Measurements from ENCODE around the gene FAM47E. TPM values are rescaled to one million over a fixed set of nuclear protein-coding genes. Genes with fewer than 3 reads are reported as not detected.

Gene FAM47E
- total and polyA plus RNA-seq, 2 of the 13 experiments (the other 11 are each of a cell fraction or from before 2014, with no cell fraction given) = 0.33 to 0.66 TPM

DNA sequence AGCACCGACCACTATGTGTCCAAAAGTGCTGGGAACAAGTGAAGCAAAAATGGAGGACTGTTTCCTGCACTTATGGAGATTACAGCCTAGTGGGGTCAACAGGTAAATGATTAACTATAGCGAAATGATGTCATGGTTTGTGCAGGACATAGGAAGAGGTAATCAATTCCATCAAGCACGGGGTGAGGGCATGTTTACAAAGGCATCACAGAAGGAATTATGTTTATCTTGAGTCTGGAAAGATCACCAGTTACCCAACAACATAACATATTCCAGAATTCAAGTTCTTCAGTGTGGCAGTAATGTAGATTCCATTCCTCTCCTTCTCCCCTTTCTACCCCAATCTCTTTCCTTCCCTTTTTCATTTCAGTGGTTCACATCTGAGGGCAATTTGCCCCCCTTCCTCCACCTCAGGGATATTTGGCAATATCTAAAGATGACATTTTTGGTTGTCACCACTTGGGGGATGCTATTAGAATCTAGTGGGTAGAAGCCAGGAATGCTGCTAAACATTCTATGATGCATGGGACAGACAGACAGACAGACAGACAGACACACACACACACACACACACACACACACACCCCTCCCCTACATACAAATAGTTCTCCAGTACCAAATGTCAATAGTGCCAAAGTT is 24.1 kb downstream of the FAM47E start (continued):
- TF ChIP-seq, protein P1, sequence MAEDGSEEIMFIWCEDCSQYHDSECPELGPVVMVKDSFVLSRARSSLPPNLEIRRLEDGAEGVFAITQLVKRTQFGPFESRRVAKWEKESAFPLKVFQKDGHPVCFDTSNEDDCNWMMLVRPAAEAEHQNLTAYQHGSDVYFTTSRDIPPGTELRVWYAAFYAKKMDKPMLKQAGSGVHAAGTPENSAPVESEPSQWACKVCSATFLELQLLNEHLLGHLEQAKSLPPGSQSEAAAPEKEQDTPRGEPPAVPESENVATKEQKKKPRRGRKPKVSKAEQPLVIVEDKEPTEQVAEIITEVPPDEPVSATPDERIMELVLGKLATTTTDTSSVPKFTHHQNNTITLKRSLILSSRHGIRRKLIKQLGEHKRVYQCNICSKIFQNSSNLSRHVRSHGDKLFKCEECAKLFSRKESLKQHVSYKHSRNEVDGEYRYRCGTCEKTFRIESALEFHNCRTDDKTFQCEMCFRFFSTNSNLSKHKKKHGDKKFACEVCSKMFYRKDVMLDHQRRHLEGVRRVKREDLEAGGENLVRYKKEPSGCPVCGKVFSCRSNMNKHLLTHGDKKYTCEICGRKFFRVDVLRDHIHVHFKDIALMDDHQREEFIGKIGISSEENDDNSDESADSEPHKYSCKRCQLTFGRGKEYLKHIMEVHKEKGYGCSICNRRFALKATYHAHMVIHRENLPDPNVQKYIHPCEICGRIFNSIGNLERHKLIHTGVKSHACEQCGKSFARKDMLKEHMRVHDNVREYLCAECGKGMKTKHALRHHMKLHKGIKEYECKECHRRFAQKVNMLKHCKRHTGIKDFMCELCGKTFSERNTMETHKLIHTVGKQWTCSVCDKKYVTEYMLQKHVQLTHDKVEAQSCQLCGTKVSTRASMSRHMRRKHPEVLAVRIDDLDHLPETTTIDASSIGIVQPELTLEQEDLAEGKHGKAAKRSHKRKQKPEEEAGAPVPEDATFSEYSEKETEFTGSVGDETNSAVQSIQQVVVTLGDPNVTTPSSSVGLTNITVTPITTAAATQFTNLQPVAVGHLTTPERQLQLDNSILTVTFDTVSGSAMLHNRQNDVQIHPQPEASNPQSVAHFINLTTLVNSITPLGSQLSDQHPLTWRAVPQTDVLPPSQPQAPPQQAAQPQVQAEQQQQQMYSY (CRISPR knock-in tag; IDR thresholded peaks at IDR 0.05) = no peak
- TF ChIP-seq ZNF605 (CRISPR knock-in tag; IDR thresholded peaks at IDR 0.05) (no peak), HOXD1 (CRISPR knock-in tag; IDR thresholded peaks at IDR 0.05) (no peak), ATF7-NPFF (CRISPR knock-in tag; IDR thresholded peaks at IDR 0.05; ENCODE audit: low read depth) (no peak), MTF1 (CRISPR knock-in tag; IDR thresholded peaks at IDR 0.05) (no peak), HNF4A (CRISPR knock-in tag; IDR thresholded peaks at IDR 0.05) (peak; percentile 37; the same call in 1 of the 2 replicates), ZNF329 (CRISPR knock-in tag; IDR thresholded peaks at IDR 0.05; ENCODE audit: low read depth) (no peak), HES4 (CRISPR knock-in tag; IDR thresholded peaks at IDR 0.05; ENCODE audit: borderline replicate concordance) (no peak), POLR2AphosphoS2 (IDR thresholded peaks at IDR 0.05; ENCODE audit: low read depth, low read length) (no peak), HHEX (CRISPR knock-in tag; IDR thresholded peaks at IDR 0.05) (no peak), EEA1 (CRISPR knock-in tag; IDR thresholded peaks at IDR 0.05; ENCODE audit: borderline replicate concordance) (no peak), GATAD1 (CRISPR knock-in tag; IDR thresholded peaks at IDR 0.05) (no peak), REL (CRISPR knock-in tag; conservative IDR thresholded peaks at IDR 0.05) (no peak), MTA1 (CRISPR knock-in tag; IDR thresholded peaks at IDR 0.05; ENCODE audit: borderline replicate concordance) (no peak), ZNF484 (CRISPR knock-in tag; IDR thresholded peaks at IDR 0.05; ENCODE audit: borderline replicate concordance, low read depth) (no peak), FOXA1 (IDR thresholded peaks at IDR 0.05) (no peak), FOXA1 (CRISPR knock-in tag; IDR thresholded peaks at IDR 0.05) (peak; percentile 71), MIER3 (CRISPR knock-in tag; IDR thresholded peaks at IDR 0.05; ENCODE audit: borderline replicate concordance) (peak; percentile 58; the same call in 1 of the 2 replicates), KLF11 (CRISPR knock-in tag; IDR thresholded peaks at IDR 0.05) (no peak), ONECUT2 (CRISPR knock-in tag; IDR thresholded peaks at IDR 0.05) (0 out of 2 replicates have a peak, but pooled peaks have one; percentile 34)
- TF ChIP-seq, protein P2, sequence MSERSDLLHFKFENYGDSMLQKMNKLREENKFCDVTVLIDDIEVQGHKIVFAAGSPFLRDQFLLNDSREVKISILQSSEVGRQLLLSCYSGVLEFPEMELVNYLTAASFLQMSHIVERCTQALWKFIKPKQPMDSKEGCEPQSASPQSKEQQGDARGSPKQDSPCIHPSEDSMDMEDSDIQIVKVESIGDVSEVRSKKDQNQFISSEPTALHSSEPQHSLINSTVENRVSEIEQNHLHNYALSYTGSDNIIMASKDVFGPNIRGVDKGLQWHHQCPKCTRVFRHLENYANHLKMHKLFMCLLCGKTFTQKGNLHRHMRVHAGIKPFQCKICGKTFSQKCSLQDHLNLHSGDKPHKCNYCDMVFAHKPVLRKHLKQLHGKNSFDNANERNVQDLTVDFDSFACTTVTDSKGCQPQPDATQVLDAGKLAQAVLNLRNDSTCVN (CRISPR knock-in tag; IDR thresholded peaks at IDR 0.05; ENCODE audit: borderline replicate concordance) = peak; percentile 87
- TF ChIP-seq, protein P3, sequence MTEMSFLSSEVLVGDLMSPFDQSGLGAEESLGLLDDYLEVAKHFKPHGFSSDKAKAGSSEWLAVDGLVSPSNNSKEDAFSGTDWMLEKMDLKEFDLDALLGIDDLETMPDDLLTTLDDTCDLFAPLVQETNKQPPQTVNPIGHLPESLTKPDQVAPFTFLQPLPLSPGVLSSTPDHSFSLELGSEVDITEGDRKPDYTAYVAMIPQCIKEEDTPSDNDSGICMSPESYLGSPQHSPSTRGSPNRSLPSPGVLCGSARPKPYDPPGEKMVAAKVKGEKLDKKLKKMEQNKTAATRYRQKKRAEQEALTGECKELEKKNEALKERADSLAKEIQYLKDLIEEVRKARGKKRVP (CRISPR knock-in tag; IDR thresholded peaks at IDR 0.05) = peak in 1 of 2 experiments; percentile 63; a peak in 2 of 4 replicates
- TF ChIP-seq, protein P4, sequence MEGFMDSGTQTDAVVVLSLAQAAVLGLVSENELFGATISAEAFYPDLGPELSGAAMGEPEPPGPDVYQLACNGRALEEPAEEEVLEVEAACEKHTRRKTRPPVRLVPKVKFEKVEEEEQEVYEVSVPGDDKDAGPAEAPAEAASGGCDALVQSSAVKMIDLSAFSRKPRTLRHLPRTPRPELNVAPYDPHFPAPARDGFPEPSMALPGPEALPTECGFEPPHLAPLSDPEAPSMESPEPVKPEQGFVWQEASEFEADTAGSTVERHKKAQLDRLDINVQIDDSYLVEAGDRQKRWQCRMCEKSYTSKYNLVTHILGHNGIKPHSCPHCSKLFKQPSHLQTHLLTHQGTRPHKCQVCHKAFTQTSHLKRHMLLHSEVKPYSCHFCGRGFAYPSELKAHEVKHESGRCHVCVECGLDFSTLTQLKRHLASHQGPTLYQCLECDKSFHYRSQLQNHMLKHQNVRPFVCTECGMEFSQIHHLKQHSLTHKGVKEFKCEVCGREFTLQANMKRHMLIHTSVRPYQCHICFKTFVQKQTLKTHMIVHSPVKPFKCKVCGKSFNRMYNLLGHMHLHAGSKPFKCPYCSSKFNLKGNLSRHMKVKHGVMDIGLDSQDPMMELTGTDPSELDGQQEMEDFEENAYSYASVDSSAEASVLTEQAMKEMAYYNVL (CRISPR knock-in tag; IDR thresholded peaks at IDR 0.05; ENCODE audit: borderline replicate concordance) = no peak
